Choroid plexus epithelial cell (primary cell): ENCODE measurements around the gene DIP2C.

Source experiments
- DNase-seq: peaks from one replicate; pipeline ENCODE4 v3.0.0-alpha.2; 2010; ENCODE audit warnings: low read depth
- H3K4me3 ChIP-seq: 2 replicates; pipeline ENCODE4 v1.5.1; 2011; ENCODE audit warnings: low read depth, mild to moderate bottlenecking, control low read depth, low read length, moderate library complexity
- CTCF ChIP-seq: conservative IDR thresholded peaks from 2 replicates; pipeline ENCODE4 v1.5.1; 2011; ENCODE audit warnings: low read depth, mild to moderate bottlenecking, control low read depth, inconsistent platforms, low read length, moderate library complexity

DIP2C gene

GRCh38 chr10:609262-609658, 80.2 kb downstream of the DIP2C start:
- H3K4me3 ChIP-seq: no peak overlapping the region
- TF ChIP-seq CTCF: no peak
- no peak for DNase-seq

- no peak for DNase-seq
Measured at GRCh38 chr10:608331-609261, 80.9 kb downstream of the DIP2C start.

GRCh38 chr10:607545-608185, 81.8 kb downstream of the DIP2C start:
- no peak overlapping the region for H3K4me3 ChIP-seq
- no peak for DNase-seq
- no peak for TF ChIP-seq CTCF

More at GRCh38 chr10:608331-609261, 80.9 kb downstream of the DIP2C start:
- H3K4me3 ChIP-seq: no peak overlapping the region
- no peak for TF ChIP-seq CTCF

GRCh38 chr10:606762-607544, 82.5 kb downstream of the DIP2C start:
- no peak overlapping the region for H3K4me3 ChIP-seq
- no peak for DNase-seq
- no peak for TF ChIP-seq CTCF

GRCh38 chr10:605632-606325, 83.7 kb downstream of the DIP2C start:
- no peak overlapping the region for H3K4me3 ChIP-seq
- no peak for DNase-seq
- no peak for TF ChIP-seq CTCF
